Type B pancreatic cell (in vitro differentiated cells): ENCODE results near the gene FNDC11. TPM values are rescaled to one million over a fixed set of nuclear protein-coding genes. Genes with fewer than 3 reads are reported as not detected.

Source experiments
- DNase-seq: peaks from one replicate; pipeline ENCODE4 v3.0.0; 2021; ENCODE audit warnings: mixed read lengths; ENCODE audit not compliant: unreplicated experiment; ENCODE audit errors: extremely low spot score
- H3K27ac Mint-ChIP-seq: 2 replicates; pipeline ENCODE4 v1.8.0; 2021; ENCODE audit warnings: mild to moderate bottlenecking, mixed read lengths
- H3K27me3 Mint-ChIP-seq: 2 replicates; pipeline ENCODE4 v1.8.0; 2021; ENCODE audit warnings: mixed read lengths
- H3K36me3 Mint-ChIP-seq: 2 replicates; pipeline ENCODE4 v1.8.0; 2021; ENCODE audit warnings: mixed read lengths
- H3K4me1 Mint-ChIP-seq: one replicate; pipeline ENCODE4 v1.8.0; 2021; ENCODE audit warnings: mixed read lengths; ENCODE audit not compliant: unreplicated experiment
- H3K4me3 Mint-ChIP-seq: 2 replicates; pipeline ENCODE4 v1.8.0; 2021; ENCODE audit warnings: mild to moderate bottlenecking, mixed read lengths
- H3K9me3 Mint-ChIP-seq: 2 replicates; pipeline ENCODE4 v1.8.0; 2021; ENCODE audit warnings: mixed read lengths
- total RNA-seq: library from RNA; stranded (reverse); gene quantifications from 2 replicates; pipeline ENCODE4 v1.2.1, GENCODE V29; 2021; ENCODE audit warnings: low replicate concordance
- TF ChIP-seq, protein P1 (sequence below): fragments of 200-600 bp; sonication (generic); conservative IDR thresholded peaks from 2 replicates; pipeline ENCODE4 v1.5.0; 2021; ENCODE audit warnings: antibody characterized with exemption, mild to moderate bottlenecking

FNDC11 gene
- total RNA-seq, 1 donor from 2014 or later: 1.4 TPM

DNA sequence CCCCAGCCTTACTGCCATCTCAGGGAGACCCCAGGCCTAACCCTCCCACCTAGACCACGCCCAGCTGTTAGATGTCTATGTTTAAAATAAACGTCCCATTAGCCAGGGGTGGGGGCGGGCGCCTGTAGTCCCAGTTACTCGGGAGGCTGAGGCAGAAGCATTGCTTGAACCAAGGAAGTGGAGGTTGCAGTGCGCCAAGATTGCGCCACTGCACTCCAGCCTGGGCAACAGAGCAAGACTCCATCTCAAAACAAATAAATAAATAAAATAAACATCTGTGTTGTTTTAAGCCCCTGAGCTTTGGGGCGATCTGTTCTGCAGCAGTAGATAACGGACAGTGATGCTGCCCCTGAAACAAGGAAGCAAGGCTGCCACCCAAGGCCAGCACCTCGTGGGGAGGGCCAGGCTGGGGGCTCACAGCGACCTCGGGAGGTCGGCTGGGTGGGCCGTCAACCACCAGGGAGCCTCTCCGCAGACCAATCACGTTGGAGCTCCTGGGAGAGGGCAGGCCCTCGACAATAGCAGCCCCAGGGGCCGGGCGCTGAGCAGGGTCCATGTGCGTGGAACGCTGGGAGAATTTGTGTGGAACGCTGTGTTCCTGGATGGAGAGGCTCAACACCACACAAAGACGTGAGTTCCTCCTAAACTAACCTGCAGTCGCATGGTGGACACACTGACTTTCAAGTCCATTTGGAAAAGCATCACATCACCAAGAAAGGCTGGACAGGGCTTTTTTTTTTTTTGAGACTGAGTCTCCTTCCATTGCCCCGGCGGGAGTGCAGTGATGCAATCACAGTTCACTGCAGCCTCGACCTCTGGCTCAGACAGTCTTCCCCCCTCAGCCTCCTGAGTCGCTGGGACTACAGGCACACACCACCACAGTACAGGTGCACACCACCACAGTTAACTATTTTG is 21.1 kb downstream of the FNDC11 start:
- H3K4me3 Mint-ChIP-seq: peak overlapping the region; percentile 66
- TF ChIP-seq, protein P1, sequence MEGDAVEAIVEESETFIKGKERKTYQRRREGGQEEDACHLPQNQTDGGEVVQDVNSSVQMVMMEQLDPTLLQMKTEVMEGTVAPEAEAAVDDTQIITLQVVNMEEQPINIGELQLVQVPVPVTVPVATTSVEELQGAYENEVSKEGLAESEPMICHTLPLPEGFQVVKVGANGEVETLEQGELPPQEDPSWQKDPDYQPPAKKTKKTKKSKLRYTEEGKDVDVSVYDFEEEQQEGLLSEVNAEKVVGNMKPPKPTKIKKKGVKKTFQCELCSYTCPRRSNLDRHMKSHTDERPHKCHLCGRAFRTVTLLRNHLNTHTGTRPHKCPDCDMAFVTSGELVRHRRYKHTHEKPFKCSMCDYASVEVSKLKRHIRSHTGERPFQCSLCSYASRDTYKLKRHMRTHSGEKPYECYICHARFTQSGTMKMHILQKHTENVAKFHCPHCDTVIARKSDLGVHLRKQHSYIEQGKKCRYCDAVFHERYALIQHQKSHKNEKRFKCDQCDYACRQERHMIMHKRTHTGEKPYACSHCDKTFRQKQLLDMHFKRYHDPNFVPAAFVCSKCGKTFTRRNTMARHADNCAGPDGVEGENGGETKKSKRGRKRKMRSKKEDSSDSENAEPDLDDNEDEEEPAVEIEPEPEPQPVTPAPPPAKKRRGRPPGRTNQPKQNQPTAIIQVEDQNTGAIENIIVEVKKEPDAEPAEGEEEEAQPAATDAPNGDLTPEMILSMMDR: no peak
- H3K9me3 Mint-ChIP-seq: no peaks in the 10 kb centered on the region
- H3K27me3 Mint-ChIP-seq: peaks cover 7% of the 10 kb centered on the region
- H3K4me1 Mint-ChIP-seq: peaks cover 4% of the 10 kb centered on the region
- peak overlapping the region; percentile 58 for H3K27ac Mint-ChIP-seq
- no peak for DNase-seq
- no peaks in the 10 kb centered on the region for H3K36me3 Mint-ChIP-seq

DNA sequence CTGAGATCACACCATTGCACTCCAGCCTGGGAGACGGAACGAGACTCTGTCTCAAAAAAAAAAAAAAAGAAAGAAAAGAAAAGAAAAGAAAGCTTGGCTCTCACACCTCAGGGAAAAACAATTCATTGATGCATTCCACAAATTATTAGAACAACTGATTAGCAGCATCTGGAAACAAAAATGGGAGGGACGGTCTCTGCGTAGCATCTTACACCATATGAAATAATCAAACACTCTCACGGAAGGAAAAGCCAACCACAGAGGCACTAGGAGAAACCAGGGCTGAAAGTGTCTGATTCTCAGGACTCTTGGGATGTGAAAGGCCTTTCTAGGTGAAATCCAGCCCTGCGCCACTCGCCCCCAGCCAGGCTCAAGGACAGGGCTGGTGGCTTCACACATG is 22.4 kb downstream of the FNDC11 start:
- H3K27me3 Mint-ChIP-seq: peaks cover 7% of the 10 kb centered on the region
- H3K4me3 Mint-ChIP-seq: peak overlapping the region; percentile 70
- no peaks in the 10 kb centered on the region for H3K9me3 Mint-ChIP-seq
- H3K36me3 Mint-ChIP-seq: no peaks in the 10 kb centered on the region
- H3K4me1 Mint-ChIP-seq: peaks cover 4% of the 10 kb centered on the region
- DNase-seq: no peak
- peak overlapping the region; percentile 5 for H3K27ac Mint-ChIP-seq
- TF ChIP-seq, protein P1: no peak

DNA sequence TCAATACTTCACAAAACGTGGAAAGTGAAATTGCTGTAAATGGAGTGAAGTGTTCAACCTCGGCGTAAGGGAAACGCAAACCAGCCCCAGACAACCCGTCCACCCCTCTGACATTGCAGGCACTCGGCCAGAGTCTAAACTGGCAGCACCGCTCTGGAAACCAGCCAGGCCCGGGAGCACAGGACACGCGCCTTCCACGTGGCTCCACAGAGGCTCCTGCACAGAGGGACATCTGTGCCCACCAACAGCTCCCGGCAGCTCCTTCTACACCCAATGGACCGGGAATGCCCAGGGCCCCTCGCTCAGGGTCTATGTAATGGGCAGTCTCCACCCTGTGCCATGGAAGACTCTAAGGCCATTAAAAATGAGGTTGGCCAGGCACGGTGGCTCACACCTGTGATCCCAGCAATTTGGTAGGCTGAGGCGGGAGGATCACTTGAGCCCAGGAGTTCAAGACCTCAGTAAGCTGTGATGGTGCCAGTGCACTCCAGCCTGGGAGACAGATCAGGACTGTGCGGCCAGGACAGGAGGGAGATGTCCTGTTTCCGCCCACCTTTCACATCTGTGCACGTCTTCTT is 23.4 kb downstream of the FNDC11 start:
- no peaks in the 10 kb centered on the region for H3K36me3 Mint-ChIP-seq

DNA sequence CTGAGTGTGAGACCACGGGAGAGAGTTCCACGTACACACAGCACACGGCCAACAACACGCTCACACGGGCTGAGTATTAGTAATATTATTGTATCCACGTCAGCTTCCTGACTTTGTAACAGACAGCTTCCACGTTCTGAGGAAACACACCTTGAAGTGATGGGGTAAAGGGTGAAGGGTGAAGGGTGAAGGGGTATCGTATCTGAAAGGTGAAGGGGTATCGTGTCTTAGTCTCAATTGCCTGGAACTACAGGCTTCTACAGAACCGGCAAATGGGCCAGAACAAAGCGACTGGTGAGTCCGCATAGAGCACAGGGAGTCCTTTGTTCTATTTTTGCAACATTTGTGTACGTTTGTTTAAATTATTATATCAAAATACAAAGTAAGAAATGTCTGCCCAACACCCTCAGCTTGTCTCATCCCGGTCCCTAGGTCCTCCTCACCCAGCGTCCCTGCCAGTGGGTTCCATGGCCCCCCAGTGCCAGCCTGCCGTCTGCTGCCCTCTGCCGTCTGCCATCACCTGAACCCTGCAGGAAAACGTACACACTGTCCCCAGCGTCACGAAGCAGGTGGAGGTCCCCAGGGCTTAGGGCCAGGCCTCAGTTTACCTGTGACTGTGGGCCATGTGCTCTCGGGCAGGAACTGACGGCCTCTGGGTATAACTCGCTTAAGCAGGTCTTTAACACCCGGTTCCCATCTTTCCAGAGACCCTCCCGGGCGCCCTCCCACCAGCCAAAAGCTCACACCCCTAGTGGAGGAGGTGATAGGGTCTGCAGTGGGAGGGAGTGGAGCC is 24.5 kb downstream of the FNDC11 start:
- H3K9me3 Mint-ChIP-seq: no peaks in the 10 kb centered on the region
- no peak overlapping the region for H3K4me3 Mint-ChIP-seq
- H3K27ac Mint-ChIP-seq: no peak overlapping the region
- TF ChIP-seq, protein P1: no peak
- H3K27me3 Mint-ChIP-seq: peaks cover 7% of the 10 kb centered on the region
- peaks cover 12% of the 10 kb centered on the region for H3K4me1 Mint-ChIP-seq
- H3K36me3 Mint-ChIP-seq: no peaks in the 10 kb centered on the region
- DNase-seq: no peak

More for the DNA sequence above, 23.4 kb downstream of the FNDC11 start:
- peaks cover 4% of the 10 kb centered on the region for H3K4me1 Mint-ChIP-seq
- H3K9me3 Mint-ChIP-seq: no peaks in the 10 kb centered on the region
- H3K27me3 Mint-ChIP-seq: peaks cover 7% of the 10 kb centered on the region
- H3K4me3 Mint-ChIP-seq: no peak overlapping the region
- no peak overlapping the region for H3K27ac Mint-ChIP-seq
- no peak for DNase-seq
- TF ChIP-seq, protein P1: no peak

DNA sequence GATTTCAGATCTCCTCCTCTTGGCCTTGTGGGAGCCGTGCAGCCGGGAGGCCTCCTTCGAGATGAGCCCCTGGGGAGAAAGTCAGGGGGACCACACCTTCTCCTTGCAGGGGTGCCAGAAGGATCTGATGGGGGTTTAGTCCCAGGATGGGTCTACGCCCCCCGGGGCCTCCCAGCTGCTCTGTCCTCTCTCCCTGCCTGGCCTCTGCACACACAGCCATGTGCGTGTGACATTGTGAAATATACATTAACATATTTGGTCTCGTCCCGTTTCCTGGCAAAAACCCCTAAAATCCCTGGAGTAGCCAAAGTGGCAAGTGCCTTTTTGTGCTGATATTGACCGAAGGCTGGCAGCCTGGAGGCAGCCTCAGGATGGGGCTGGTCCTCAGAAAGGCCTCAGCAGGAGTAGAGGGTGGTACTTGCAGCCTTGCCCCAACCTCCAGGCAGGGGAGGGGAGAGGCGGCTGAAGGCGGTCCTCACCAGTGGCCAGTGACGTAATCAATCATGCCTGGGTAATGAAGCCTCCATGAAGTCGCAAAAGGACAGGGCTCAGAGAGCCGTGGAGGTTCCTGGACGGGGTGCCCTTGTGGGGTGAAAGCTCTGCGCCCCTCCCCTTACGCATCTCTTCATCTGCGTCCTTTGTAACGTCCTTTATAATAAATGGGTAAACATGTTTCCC is 25.2 kb downstream of the FNDC11 start:
- peaks cover 7% of the 10 kb centered on the region for H3K27me3 Mint-ChIP-seq
- no peak overlapping the region for H3K27ac Mint-ChIP-seq
- H3K4me3 Mint-ChIP-seq: no peak overlapping the region

More for the DNA sequence above, 25.2 kb downstream of the FNDC11 start:
- no peaks in the 10 kb centered on the region for H3K9me3 Mint-ChIP-seq
- H3K4me1 Mint-ChIP-seq: peaks cover 12% of the 10 kb centered on the region
- no peaks in the 10 kb centered on the region for H3K36me3 Mint-ChIP-seq
- DNase-seq: no peak
- TF ChIP-seq, protein P1: no peak
